ENCODE measurements around the gene PSMB4. TPM values are rescaled to one million over a fixed set of nuclear protein-coding genes. Genes with fewer than 3 reads are reported as not detected.

Gene PSMB4
- total RNA-seq, 1 experiment from 2014 or later: 413 TPM

DNA sequence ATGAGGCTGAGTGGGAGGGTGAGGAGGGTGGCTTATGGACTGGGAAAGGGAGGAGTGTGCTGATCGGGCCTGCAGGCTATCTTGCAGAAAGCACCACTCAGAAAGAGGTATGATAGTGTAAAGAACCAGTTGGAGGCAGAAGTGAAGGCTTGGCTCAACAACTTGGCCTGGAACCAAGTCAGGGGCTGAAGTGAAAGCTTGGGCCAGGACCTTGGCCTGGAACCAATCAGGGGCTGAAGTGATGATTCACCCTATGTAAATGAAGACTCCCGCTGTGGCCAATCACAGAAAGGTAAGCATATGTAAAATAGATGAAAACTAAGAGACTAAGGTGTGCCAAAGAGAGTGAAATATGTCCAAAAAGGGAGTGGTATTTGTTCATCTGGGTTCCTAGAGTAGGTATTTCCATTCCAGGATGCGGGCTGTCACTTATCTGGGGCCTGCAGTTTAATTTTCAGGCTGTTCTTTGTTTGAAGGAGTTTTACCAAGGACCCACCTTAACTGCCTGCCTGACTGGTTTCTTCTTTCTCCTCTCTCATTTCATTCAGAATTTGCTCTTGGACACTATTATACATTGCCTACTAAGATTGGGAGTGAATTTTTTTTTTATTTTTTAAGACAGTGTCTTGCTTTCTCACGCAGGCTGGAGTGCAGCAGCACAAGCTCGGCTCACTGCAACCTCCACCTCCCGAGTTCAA, 47.2 kb upstream of the PSMB4 start:
- Mint-ChIP-seq H3K27ac (peak overlapping the region in 1 of 3 experiments; percentile 52; a peak in 1 of 7 replicates), H3K27me3 (ENCODE audit: low read depth) (no peaks in the 10 kb centered on the region), H3K4me1 (peaks cover 9 to 12% of the 10 kb centered on the region in 2 experiments), H3K36me3 (ENCODE audit: insufficient read depth in 1 of 3, low read depth in 3 of 3) (peaks cover 8 to 23% (median 13%) of the 10 kb centered on the region in 3 experiments; a peak in 6 of 7 replicates), H3K4me3 (no peak overlapping the region), H3K9me3 (peaks cover 13 to 17% of the 10 kb centered on the region in 2 experiments)
- H3K9ac ChIP-seq (ENCODE audit: extremely low read depth, insufficient read length, low read length): no peak overlapping the region
- H3K4me2 ChIP-seq (ENCODE audit: insufficient read depth, insufficient read length, low read length): no peak overlapping the region
- no peaks in the 10 kb centered on the region for H3K9me3 ChIP-seq (ENCODE audit: control insufficient read depth, low read depth, low read length)
- H3K79me2 ChIP-seq (ENCODE audit: insufficient read depth, low read length): no peaks in the 10 kb centered on the region
- no peak for DNase-seq
- no peak overlapping the region for H2BK15ac ChIP-seq (ENCODE audit: low read depth, low read length)
- no peaks in the 10 kb centered on the region for H4K20me1 ChIP-seq (ENCODE audit: control insufficient read depth, insufficient read depth, insufficient read length)
- no peak overlapping the region for H3T11ph ChIP-seq (ENCODE audit: low read length)
- H4K5ac ChIP-seq (ENCODE audit: insufficient read length, low read depth, low read length): no peak overlapping the region
- H3K23me2 ChIP-seq (ENCODE audit: insufficient read length, low read depth, low read length, poor library complexity, severe bottlenecking): peaks cover 4% of the 10 kb centered on the region
- no peak overlapping the region for H3K4ac ChIP-seq (ENCODE audit: low read depth, low read length)
- H2BK5ac ChIP-seq (ENCODE audit: insufficient read length, low read length): no peak overlapping the region
- H3K18ac ChIP-seq (ENCODE audit: insufficient read length, low read depth, low read length): no peak overlapping the region
- H4K91ac ChIP-seq (ENCODE audit: insufficient read length, low read depth, low read length): no peak overlapping the region
- no CpG with 5 or more reads among the region's 6 CpGs for WGBS (ENCODE audit: extremely low coverage, insufficient read length, low lambda C conversion rate)
- no peak overlapping the region for H2AFZ ChIP-seq (ENCODE audit: low read length)
- H3K23ac ChIP-seq (ENCODE audit: insufficient read length, low read depth, low read length): no peak overlapping the region
- no peak overlapping the region for H3K14ac ChIP-seq (ENCODE audit: insufficient read depth, low read length)
- no peaks in the 10 kb centered on the region for H3K79me1 ChIP-seq (ENCODE audit: insufficient read depth, low read depth, low read length, poor library complexity, severe bottlenecking)
- H2BK120ac ChIP-seq (ENCODE audit: low read depth, low read length, poor library complexity, severe bottlenecking): no peak overlapping the region
- no peak overlapping the region for H2BK20ac ChIP-seq (ENCODE audit: low read depth, low read length, poor library complexity, severe bottlenecking)
- no peaks in the 10 kb centered on the region; the same call in 1 of the 2 replicates for H3K4me1 ChIP-seq (ENCODE audit: insufficient read depth, low read length)
- H3K27ac ChIP-seq (ENCODE audit: insufficient read length, low read depth, low read length): no peak overlapping the region
- no peak overlapping the region for H2BK12ac ChIP-seq (ENCODE audit: insufficient read length, low read depth, low read length)
- no peak overlapping the region for H4K8ac ChIP-seq (replicated peaks; ENCODE audit: insufficient read length, low read depth, low read length)
- H2AK5ac ChIP-seq (ENCODE audit: insufficient read length, low read length): no peak overlapping the region
- TF ChIP-seq, protein P1, sequence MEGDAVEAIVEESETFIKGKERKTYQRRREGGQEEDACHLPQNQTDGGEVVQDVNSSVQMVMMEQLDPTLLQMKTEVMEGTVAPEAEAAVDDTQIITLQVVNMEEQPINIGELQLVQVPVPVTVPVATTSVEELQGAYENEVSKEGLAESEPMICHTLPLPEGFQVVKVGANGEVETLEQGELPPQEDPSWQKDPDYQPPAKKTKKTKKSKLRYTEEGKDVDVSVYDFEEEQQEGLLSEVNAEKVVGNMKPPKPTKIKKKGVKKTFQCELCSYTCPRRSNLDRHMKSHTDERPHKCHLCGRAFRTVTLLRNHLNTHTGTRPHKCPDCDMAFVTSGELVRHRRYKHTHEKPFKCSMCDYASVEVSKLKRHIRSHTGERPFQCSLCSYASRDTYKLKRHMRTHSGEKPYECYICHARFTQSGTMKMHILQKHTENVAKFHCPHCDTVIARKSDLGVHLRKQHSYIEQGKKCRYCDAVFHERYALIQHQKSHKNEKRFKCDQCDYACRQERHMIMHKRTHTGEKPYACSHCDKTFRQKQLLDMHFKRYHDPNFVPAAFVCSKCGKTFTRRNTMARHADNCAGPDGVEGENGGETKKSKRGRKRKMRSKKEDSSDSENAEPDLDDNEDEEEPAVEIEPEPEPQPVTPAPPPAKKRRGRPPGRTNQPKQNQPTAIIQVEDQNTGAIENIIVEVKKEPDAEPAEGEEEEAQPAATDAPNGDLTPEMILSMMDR (conservative IDR thresholded peaks at IDR 0.05): no peak
- H3K56ac ChIP-seq (ENCODE audit: insufficient read length, low read depth, low read length): no peak overlapping the region
- H3K27me3 ChIP-seq (ENCODE audit: insufficient read depth, low read length): no peaks in the 10 kb centered on the region
